A204.1 (cell line): Measurements from ENCODE around the gene SCG3.
"Not testable (repeated sequence)": the region's sequence is repeated elsewhere in the genome, so short reads cannot be mapped to it uniquely, and the experiment has no call there.

ENCODE experiments used
- FAIRE-seq: peaks from 2 replicates; lab custom pipeline; 2012; peaks lifted over from hg19 to GRCh38; lab: Jason Lieb, UNC

Gene SCG3

GRCh38 chr15:51681303-51681963 is at the start of gene SCG3:
Gene SCG3, plus strand, starts transcription at chr15:51681503. Its CDS starts 253 bp downstream, at chr15:51681756.
- no peak for FAIRE-seq

GRCh38 chr15:51634591-51635198 is 46.6 kb upstream of the SCG3 start:
- no peak for FAIRE-seq

GRCh38 chr15:51641490-51642130 is 39.7 kb upstream of the SCG3 start:
- FAIRE-seq, result no peak

GRCh38 chr15:51642696-51643095 is 38.6 kb upstream of the SCG3 start:
- no peak for FAIRE-seq

DNA sequence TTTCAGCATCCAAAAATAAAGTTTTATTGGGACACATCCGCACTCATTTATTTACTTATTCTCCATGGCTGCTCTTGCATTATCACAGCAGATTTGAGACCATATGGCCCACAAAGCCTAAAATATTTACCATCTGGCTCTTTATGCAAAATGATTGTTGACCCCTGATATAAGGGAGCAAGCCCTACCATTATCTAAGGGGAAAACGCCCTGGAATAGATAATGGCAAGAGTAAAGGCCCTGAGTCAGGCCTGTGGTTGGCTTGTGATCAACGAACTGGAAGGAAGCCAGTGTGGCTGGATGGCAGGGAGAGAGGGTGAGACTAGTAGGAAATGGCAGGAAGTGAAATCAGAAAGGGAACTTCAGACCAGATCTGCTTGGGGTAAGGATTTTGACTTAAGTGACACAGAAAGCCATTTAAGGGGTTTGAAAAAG is 34.2 kb upstream of the SCG3 start:
- no peak for FAIRE-seq

GRCh38 chr15:51648101-51648500 is 33.2 kb upstream of the SCG3 start:
- not testable (repeated sequence) for FAIRE-seq

DNA sequence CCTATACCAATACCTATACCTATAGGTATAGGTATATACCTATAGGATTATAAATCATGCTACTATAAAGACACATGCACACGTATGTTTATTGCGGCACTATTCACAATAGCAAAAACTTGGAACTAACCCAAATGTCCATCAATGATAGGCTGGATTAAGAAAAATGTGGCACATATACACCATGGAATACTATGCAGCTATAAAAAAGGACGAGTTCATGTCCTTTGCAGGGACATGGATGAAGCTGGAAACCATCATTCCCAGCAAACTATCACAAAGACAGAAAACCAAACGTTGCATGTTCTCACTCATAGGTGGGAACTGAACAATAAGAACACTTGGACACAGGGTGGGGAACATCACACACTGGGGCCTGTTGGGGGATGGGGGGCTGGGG is 32.7 kb upstream of the SCG3 start:
- not testable (repeated sequence) for FAIRE-seq

DNA sequence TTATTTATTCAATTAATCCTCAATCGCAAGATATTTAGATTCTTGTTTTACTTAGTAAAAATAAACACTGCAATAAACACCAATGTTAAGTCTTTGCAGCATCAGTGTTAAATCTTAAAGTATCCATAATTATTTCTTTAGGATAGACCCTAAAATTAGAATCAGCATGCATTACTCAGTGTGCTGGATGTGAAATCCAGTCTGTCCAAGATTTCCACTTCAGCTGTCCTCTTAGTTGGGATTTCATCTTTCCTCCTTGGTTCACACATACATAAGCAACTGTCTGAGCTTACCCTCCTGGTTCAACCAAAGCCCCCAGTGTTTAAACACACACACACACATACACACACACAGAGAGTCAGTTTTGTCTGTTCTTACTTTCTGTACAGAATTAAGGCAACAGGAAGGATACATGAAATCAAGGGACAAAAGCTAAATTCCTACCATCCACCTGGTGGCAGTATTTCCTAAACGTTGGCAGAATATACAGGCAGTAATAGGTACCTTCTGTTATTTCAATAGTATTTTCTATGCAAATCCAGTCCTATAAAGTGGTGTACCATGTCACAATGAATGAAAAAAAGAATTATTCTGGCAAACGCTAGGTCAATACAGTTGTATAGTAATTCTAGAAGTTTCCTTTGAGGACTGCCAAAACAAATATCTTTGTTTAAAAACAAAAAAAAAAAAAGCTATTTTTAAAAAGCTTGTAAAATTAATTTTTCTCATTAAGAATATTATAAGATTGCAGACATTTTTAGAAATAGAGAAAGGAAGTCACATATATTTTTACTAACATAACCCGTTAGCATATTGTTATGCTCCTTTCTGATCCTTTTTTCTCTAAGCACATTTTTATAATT is 31.4 kb upstream of the SCG3 start:
- peak; percentile 98 for FAIRE-seq

- no peak for FAIRE-seq
Observed at GRCh38 chr15:51652084-51652668, 29.1 kb upstream of the SCG3 start.

DNA sequence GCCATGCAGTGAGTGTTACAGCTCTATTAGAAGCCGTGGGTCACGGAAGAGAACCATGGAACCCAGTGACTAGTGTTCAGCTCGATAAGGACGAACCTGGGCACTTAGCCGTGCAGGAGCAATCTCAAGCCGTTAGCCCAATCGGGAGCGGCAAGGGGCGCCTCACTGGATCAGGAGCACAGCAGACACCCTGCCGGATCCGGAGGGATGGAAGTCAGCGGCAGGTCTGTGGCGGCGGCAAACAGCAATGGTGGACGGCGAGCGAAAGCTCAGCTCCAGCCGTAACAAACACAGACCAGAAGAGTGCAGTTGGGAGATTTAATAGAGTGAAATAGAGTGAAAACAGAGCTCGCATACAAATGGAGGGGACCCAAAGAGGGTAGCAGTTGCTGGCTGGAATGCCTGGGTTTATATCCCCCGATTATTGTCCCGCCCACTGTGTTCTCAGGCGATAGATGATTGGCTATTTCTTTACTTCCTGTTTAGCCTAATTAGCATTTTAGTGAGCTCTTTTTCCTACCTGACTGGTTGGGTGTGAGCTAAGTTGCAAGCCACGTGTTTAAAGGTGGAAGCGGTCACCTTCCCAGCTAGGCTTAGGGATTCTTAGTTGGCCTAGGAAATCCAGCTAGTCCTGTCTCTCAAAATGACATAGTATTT is 25.8 kb upstream of the SCG3 start:
- not testable (repeated sequence) for FAIRE-seq

- no peak for FAIRE-seq
Observed at GRCh38 chr15:51658664-51659063, 22.6 kb upstream of the SCG3 start.

GRCh38 chr15:51661072-51661471 is 20.2 kb upstream of the SCG3 start:
- FAIRE-seq, result no peak

DNA sequence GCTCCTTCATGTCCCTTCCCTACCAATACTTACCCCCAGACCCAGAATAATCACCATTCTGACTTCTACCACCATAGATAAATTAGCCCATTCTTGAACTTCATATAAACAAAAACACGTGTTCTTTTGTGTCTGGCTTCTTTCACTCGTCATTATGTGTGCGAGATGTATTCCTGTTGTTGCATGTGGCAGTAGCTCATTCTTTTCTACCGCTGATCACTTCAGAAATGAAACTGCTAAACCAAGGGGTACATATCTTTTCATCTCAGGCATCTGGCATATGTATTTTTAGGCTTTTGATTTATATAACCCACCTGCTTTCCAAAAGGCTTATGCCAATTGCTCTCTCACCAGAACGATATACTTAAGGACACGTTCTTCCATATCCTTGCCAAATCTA is 13.8 kb upstream of the SCG3 start:
- FAIRE-seq, result no peak

GRCh38 chr15:51668446-51668845 is 12.9 kb upstream of the SCG3 start:
- no peak for FAIRE-seq

GRCh38 chr15:51669381-51669780 is 11.9 kb upstream of the SCG3 start:
- no peak for FAIRE-seq

DNA sequence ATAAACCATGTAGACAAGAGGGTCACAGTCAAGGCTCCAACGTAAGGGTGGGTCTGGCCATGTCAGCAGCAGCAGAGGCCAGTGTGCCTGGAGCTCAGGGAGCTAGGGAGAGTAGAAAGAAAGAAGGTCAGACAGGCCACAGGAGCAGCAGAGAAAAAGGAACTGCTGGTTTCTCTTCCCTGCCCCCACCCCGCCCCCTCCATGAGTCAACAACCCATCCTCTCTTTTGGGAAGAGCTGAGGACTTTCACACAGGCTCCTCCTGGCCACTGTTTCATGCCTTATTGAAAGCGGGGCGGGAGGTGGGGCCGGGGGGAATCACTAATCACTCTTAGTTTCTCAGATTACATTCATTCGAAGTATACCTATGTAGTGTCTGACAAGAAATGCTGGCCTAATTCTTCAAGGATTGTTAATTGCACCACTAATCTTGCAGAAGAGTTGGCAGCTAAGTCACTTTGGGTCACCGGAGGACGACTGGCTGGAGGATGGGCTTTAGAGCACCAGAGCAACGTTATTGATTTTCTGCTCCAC is 9.1 kb upstream of the SCG3 start:
- FAIRE-seq, result no peak

DNA sequence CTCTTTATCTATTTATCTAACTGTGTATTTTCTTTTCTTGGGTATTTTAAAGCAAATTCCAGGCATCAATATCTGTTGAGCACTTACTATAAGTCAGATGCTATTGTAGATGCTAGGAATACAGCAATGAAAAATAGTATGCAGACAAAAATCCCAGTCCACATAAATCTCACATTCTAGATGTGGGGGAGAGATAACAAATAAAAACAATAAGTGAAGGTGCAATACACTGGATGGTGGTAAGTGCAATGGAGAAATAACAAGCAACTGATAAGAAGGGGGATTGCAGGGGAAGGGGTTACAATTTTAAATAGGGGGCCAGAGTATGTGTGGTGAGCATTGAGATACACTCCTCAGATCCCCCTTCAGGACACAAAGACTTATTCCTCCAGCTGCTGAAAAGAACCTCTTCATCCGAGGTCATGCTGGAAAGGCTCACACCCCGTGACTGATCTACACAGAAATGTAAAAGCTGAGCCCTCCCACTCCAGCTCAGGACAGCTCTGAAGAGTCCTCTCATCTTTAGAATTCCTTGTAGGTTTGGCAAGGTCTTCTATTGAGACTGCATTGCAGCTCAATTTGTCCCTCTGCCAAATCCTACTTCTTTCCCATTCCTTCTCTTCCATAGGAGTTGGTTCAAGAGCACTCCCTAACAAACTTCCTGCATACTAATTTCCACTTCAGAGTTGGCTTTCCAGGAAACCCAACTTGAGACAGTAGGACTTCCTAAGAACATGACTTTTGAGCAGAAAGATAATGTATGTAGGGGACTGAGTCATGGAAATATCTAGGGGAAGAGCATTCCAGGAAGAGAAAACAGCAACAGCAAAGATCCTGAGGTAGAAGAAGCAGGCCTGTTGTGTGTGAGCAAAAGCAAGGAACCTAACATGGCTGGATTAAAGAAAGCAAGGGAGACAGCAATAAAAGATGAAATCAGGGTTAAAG is 8.1 kb upstream of the SCG3 start:
- no peak for FAIRE-seq

DNA sequence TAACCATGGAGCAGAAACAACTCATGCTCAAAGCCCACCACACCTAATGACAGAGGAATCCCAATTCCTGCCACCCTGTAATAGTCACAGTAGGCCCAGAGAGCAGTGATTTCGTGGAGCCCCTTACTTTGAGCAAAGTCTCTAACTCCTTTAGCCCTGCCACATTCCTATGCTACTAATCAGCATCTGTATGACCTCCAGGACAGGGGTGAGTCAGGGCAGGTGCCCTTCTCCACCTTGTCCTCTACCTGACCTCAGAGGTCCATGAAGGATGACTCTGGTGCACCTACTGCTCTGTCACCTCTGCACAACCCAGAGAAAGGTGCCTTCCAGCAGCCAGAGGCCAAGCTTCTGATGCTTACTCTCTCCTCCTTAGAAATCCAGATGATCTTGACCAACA is 6.1 kb upstream of the SCG3 start:
- no peak for FAIRE-seq

- no peak for FAIRE-seq
Observed at GRCh38 chr15:51677021-51677420, 4.3 kb upstream of the SCG3 start.

DNA sequence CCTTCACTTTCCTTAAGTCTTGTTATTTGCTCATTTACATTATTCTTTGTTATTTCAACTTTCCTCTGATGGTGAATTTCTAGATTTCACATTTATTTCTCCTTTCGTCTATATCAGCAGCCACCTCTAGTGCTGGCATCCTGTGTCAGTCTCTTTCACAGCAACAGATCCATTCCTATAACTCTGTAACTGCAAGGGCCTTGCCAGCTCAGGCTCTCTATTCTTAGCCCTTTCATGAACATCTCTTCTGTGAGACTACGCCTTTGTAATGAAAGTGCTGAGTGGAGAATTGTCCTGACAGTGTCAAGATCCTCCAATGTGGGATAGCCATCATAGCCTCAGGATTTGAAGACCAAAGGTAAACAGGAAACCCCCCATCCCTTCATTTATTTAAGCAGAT is 3.9 kb upstream of the SCG3 start:
- no peak for FAIRE-seq
